ENCODE data around the gene GBX2.
"Not testable (repeated sequence)": the region's sequence is repeated elsewhere in the genome, so short reads cannot be mapped to it uniquely, and the experiment has no call there.

GBX2 gene

DNA sequence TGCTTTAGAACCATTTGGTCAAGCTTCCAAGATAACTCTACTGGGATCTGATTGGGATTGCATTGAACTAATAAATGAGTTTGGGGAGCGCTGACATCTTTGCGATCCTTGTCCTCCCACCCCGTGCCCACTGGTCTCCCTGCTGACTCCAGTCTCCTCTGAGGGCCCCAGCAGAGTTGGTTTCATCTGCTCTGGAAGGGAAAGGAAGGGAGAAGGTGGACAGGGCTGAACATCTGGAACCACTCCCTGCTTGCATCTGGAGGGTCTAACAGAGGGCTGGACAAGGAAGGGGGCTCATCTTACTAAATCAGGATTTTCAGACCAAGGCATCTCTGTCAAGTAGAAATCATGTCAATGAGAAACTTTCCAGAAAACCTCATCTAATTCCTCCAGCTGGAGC is 12.8 kb downstream of the GBX2 start:
- no peak for FAIRE-seq

DNA sequence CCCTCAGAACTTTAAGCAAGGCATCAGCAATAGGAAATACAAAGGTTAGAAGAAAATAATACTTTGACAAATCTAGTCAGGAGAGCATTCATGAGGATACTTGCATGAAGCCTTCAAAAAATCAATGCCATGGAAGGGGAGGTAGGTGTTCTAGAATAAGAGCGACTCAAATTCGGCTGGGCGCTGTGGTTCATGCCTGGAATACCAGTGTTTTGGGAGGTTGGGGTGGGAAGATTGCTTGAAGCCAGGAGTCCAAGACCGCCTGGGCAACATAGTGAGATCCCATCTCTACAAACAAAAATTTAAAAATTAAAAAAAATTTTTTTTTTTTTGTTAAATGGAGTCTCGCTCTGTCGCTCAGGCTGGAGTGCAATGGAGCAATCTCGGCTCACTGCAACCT is 21.8 kb downstream of the GBX2 start:
- FAIRE-seq = no peak

DNA sequence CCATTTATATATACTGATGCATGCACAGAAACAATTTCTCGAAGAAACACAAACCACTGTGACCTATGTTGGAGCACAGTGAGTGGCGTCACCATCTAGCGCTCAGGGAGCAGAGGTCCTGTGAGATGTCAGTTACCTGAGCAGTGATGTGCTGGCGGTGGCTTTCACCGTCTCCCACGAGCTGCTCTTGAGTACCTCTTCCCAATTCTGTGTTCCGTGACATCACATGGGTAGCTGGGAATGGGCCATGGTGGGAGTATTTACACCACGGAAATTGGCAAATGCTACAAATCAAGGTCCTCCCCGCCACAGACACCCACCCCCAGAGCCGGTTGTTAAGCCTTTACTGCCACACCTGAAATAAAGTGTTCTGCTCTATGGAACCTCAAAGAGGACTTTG is 24.4 kb downstream of the GBX2 start:
- no peak for FAIRE-seq

DNA sequence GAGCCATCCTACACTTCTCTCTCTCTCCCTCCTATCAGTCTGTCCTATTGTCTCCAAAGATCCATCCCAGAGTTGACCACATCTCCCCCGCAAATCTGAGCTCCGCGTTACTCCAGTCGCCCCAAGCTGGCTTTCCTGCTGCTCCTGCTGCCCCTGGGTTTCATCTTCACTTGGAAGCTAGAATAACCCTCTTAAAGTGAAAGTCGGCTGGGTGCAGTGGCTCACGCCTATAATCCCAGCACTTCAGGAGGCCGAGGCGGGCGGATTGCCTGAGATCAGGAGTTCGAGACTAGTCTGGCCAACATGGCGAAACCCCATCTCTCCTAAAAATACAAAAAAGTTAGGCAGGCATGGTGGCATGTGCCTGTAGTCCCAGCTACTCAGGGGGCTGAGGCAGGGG is 26.6 kb downstream of the GBX2 start:
- not testable (repeated sequence) for FAIRE-seq

DNA sequence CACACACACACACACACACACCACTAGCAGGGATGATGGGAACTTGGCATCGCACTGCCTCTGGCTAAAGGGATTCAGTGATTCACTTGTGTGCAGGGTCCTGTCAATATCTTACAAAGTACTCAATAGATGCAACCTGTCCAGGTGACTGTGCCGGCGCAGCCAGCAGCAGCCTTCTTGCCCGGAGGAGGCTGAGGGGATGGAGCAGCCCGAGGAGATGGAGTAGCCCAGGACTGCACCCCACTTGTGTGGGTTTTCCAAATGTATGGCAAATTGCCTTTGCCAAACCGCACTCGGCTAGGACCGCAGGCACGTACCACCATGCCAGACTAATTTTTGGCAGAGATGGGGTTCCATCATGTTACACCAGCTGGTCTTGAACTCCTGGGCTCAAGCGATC is 31.1 kb downstream of the GBX2 start:
- FAIRE-seq = no peak

DNA sequence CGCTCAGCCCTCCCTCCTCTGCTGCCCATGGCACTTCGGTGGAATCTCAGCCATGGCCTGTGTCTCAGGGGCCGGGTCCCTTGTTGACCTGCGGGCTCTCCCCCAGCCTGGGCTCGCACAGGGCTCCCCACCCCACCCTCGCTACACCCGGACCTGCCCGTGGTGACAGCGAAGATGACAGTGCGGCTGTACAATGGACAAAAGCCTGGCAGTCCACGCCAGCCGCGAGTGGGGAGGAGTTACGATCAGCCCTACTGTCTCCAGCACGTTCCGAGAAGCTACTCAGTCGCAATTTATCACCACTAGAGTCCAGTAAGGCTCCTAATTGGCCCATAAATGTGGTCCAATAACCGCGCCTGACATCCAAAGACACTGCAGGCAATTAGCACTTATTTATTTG is 31.6 kb downstream of the GBX2 start:
- FAIRE-seq = no peak

DNA sequence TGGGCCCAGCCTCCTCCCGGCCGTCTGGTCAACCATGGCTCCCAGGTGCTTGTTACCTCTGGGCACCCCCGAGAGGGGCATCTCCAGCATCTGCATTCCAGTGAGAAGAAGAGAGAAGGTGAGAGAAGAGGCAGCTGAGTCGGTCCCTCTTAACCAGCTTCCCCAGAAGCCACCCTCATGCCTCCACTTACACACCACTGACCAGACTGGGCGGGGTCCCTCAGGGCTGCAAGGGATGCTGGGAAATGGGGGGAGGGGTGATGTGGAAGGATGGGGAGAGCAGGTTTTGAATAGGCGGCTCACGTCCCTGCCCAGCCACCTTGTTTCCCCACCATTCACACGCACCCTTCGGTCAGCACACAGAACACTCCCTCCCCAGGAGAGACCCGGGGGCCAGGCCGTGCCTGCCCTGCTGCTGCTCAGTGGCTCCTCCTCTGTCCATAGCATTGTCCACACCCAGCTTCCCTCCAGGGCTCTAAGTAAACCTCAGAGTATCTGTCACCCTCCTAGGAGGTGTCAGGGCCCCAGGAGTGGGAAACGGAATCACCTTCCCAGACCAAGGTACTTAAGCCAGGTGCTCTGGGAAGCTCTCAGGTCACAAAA is 34.7 kb downstream of the GBX2 start:
- FAIRE-seq = no peak

DNA sequence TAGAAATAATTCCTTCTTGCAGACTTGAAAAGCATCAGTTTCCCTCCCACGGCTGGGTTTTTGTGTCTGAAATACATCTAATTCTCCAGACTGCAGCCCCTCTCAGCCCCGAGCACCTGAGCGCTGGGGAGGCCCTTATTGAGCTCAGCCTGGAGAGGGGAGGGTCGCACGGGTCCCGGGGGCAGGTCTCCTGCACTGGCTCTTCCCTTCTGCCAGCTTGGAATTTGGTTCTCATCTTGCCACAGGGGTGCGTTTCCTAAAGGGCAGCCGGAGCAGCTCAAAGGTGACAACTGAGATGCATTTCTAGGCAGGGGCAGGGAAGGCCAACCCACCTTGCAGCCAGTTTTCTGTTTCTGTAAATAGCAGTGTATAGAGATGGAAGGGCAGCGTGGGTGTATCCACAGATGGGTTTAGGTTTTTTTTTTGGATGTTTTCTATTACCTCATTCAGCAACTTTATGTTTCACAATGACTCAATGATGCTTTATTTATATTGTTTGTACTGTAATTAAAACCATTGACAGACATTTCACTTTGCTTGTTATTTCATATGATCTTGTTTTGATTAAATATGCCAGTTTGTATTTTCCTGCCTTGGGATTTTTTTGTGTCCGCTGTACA is 37.0 kb downstream of the GBX2 start:
- FAIRE-seq = no peak

DNA sequence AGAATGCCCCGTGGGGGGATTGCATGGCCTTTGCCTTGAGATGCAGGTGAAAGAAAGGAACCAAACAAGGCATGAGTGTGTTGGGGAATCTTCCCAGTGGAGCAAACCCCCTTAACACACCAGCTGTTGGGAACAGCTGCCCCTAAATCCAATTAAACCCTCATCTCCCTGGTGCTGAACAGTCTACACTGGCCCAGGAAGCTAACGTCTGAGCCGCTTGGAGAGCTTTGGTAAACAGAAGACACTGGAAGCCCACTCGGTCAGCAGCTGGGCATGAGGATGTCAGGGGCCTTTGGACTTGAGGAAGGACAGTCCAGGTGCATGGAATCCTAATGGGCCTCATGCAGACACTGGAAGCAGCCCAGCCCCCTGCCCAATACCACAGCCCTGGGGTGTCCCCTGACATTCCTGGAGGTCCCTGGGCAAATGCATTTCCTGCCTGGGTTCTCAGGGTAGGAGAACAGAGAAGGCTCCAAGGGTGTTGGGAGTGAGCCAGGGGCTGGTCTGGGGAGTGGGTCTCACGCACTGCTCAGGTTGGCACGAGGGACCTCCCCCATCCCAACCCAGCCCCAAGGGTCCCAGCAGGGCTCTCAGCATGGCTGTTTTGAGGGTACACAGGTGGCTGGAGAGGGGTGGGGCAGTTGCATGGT is 37.7 kb downstream of the GBX2 start:
- FAIRE-seq = no peak

DNA sequence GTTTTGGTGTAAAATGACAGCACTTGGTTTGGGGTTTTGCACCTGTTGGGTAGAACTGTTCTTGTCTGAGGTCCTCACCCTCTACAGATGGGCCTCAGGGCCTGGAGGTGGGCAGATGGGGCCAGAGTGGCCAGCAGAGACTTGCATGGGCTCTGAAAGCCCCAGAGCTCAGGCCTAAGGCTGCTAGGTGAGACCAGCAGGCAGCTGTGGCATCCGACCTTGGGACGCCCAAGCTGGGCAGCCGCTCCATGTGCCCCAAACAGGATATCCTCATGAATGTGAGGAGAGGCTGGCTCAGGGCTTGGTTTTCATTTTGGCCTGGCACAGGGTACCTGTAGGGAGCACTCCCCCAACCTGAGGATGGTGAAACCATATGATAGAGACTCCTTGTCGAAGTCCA is 38.3 kb downstream of the GBX2 start:
- FAIRE-seq = no peak

DNA sequence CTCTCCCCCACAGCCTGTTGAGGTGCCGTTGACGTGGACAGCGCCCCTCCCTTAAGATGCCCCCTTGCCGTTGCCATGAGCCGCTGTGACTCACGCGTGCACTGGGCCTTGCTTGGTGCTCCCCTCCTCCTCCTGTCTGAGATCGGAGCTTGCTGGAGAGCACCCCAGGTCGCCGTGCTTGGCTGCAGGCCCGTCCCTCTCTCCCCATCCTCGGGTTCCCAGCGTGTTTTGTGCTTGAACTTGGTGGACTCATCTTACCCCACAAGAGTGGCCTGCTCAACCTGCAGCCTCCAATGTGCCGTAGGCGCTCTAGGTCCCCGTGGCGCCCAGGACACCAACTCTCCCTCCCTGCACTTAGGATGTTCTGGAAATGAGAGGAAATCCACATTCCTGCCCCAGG is 39.9 kb downstream of the GBX2 start:
- no peak for FAIRE-seq

DNA sequence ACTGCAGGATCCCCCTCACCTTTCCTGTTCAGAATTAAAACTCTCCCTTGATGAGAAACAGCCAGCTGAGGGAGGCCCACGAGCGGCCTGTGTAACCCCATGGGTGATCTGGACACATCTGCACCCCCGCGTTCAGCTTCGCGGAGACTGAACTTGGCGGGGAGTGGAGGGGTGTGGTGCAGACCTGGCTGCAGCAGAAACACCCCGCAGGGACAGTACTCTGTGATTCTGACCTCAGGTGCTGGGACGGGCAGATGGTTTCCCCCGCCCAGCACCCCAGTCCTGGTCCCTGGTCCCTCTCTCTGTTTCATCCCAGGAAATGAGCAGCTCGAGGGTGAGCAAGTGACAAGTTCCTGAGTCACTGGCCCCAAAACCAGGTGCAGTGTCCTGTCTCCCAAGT is 41.2 kb downstream of the GBX2 start:
- no peak for FAIRE-seq

DNA sequence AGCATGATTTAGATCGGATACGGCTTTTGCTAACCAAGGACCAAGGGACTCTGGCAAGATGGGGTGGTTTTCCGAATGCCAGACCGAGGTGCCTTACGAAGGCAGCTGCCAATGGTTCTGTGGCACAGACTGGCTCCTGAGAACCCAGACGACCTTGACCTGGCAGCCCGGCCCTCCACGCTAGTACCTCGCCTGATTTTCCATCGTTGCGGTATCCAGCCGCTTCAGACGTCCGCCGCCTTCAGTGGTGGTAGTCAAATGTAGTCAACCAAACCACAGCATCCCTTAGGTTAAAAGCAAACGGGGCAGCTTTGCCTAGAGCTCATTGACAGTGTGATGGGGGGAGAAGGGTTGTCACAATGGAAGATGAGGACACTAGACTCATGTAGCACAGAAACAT is 42.6 kb downstream of the GBX2 start:
- no peak for FAIRE-seq

DNA sequence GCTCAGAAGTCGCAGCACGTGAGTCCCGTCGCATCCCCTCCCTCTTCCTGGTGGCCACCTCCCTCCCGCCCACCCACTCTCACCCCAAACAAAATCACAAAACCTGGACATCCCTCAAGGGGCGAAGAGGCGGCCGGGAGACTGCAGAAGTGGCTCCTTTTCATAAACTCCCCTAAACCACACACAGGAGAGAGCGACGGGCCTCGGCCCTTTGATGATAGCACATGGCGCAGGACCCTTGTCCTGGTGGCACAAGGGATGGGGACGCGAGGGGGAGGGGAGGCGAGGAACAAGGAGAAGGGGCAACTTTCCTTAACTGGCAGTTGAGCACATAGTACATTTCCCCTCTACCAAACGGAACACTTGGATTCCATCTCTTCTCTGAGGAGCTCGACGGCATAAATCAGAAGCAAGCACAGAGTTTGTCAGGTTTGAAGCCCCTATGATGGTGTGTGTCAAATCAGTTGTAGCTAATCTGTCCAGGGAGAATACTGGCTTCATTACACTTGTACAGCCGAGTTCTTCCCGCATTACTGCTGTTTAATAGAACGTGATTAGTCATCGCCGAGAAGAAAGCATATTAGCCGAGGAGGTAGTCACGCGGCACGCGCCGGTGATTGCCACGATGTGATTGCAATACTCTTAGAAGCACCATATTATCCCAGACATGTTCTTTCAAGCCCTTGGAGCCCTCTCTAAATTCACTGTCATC is 43.8 kb downstream of the GBX2 start:
- no peak for FAIRE-seq

DNA sequence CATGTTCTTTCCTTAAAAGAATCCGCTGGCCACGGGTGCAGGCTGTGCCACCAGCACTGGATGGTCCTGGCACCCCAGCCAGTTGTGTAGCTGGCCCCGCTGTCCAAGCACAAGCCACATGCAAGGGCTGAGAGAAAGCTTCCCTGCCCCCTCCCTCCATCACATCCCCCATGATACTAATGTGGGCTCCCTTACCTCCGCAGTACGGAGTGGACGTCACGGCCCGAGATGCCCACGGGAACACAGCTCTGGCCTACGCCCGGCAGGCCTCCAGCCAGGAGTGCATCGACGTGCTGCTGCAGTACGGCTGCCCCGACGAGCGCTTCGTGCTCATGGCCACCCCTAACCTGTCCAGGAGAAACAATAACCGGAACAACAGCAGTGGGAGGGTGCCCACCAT is 44.5 kb downstream of the GBX2 start:
- FAIRE-seq = no peak

DNA sequence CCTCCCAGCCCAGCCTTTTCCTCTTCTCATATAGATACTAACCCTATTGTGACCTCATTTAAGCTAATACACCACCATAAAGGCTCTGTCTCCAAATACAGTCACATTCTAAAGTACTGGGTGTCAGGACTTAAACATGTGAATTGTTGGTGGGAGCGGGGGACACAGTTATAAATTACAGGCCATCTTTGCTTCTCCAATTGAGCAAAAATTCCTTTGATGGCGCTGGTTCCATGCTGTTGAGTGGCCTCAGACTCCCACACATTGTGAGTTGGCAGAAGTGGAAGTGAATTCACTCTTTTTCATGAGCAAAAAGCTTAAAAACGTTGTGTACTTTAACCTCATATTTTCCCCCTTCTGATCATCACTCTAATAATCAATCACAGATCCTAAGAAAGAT is 46.0 kb downstream of the GBX2 start:
- no peak for FAIRE-seq

DNA sequence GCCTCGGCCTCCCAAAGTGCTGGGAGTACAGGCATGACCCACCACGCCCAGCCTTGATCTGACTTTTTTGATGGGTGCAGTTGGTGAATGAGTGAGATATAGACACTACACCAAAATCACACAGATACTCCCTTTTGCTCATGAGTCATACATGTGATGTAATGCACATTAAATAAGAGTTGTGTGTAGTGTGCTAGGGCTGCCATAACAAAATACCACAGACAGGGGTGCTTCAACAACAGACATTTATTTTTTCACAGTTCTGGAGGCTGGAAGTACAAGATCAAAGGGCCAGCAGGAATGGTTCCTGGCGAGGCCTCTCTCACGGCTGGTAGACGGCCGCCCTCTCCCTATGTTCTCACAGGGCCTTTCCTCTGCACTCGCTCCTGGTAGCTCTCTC is 46.6 kb downstream of the GBX2 start:
- FAIRE-seq = no peak

DNA sequence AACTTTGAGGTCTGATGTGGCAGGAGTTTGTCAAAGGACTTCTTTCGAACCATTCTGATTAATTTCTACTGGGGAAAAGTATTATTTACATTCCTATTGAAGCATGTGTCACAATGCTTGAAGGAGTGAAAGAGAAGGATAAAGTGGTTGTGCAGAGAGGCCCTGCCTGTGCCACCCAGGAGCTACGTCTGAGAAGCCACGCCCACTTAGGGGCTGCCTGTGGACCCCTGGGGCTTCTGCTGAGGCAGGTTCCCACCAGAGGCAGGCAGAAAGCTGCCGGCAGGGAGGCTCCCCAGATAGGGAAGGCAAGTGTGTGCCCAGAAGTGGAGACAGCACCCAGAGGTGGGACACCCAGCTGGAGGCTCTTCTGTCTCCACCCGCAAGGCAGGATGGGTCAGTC is 47.4 kb downstream of the GBX2 start:
- no peak for FAIRE-seq

DNA sequence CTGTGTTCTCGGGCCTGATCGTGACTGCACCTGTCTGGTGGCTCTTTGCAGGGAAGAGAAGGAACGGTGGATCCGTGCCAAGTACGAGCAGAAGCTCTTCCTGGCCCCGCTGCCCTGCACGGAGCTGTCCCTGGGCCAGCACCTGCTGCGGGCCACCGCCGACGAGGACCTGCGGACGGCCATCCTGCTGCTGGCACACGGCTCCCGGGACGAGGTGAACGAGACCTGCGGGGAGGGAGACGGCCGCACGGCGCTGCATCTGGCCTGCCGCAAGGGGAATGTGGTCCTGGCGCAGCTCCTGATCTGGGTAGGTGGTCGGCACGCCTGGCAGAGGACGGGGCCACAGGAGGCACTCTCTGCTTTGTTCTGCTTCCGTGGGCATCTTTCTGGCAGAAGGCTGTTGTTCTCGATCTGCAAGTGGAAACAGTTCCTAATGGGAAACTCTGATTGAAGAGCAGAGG is 48.0 kb downstream of the GBX2 start:
- no peak for FAIRE-seq

DNA sequence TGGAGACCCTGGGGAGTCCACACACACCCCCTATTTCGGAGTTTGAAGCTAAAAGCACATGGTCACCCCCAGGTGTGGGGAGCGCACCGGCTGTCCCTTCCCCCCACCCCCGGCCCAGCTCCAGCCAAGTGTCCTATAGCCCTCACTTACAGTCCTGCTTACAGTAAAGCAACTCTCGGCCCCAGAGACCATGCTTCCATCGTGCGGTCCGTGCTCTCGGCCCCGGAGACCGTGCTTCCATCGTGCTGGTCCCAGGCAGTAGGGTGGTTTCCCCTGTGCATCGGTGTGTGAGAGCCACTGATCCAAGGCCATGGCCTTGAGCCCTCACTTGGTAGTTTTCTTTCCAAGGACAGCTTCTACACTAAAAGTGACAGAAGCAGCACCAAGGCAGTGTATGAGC is 48.7 kb downstream of the GBX2 start:
- no peak for FAIRE-seq

DNA sequence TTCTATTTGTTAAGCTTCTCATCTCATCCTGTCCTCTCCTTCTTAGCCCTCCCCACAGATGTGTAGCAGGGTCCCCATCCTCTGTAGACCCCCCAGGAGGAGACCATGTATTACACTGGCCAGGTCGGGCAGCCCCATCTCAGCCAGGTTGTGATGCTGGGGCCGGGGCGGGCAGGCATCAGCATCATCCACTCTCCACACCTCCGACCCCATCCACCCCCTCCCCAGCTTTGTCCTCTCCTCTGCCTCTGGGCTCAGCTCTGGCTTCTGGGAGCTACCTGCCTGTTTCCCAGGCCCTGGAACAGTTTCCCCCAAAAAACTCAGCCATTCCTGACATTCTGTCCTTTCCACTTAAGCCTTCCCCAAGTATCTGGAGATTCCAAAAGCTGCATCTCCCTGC is 49.2 kb downstream of the GBX2 start:
- FAIRE-seq = no peak

DNA sequence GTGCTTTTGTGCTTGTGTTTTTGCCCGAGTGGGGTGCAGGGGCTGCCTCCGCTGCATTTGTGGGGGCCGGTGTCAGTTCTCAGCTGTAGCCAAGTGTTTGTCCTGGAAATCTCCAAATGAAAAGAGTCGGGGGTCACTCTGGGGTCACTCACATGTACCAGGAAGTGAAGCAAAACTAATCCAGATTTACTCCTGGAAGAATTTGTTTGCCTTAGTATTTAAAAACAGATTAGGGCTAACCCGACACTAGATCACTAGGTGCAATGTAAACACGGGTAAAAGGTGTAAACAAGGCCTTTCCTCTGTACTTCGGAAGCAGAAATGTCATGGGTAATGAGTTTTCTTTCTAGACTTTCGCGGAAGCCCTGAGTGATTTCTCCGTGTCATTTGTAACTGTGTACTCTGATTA is 50.3 kb downstream of the GBX2 start:
- FAIRE-seq = no peak

DNA sequence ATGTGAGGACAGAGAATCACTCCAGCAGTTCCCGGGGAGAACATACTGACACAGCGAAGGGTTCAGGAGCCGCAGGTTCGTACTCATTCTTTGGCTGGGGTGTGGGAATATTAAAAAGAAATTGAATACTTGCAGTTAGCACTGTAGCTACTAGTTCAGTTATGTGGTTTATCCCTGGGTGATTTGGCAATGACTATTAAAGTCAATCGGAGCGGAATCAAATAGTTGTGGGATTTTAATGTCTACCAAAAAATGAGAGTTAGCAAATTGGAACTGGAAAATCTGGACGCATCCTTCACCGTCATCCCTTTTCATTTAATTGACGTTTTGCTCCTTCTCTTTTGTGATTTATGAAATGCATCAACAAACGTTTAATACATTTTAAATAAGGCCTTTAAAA is 50.8 kb downstream of the GBX2 start:
- FAIRE-seq = no peak
